ENCODE data around the gene FAF2. TPM values are rescaled to one million over a fixed set of nuclear protein-coding genes. Genes with fewer than 3 reads are reported as not detected.
"Not testable (repeated sequence)": the region's sequence is repeated elsewhere in the genome, so short reads cannot be mapped to it uniquely, and the experiment has no call there.

Gene FAF2
- total and polyA plus RNA-seq, 7 donors, result 4.2 to 24.6 (median 18.6) TPM

GRCh38 chr5:176438959-176439757 lies 9.0 kb upstream of the FAF2 start:
- peaks cover 0 to 13% (median 3%) of the 10 kb centered on the region in 3 donors for H3K27me3 ChIP-seq
- no peaks in the 10 kb centered on the region for H3K36me3 ChIP-seq
- no peak overlapping the region for H3K4me3 ChIP-seq
- WGBS, 2 donors, result 85 to 87% methylated on average over 12 of the region's 12 CpGs
- no peak overlapping the region for H3K27ac ChIP-seq
- intact Hi-C loops (cut with DNase I), result no loop called here
- no peaks in the 10 kb centered on the region for H3K4me1 ChIP-seq
- TF ChIP-seq EP300 (IDR thresholded peaks at IDR 0.05) (no peak), POLR2AphosphoS5 (IDR thresholded peaks at IDR 0.05) (no peak), CTCF (IDR thresholded peaks at IDR 0.05) (no peak), POLR2A (IDR thresholded peaks at IDR 0.05) (no peak)
- DNase-seq, result no peak
- H3K9me3 ChIP-seq, result no peaks in the 10 kb centered on the region

- H3K4me3 ChIP-seq, result no peak overlapping the region
- no peaks in the 10 kb centered on the region for H3K36me3 ChIP-seq
- H3K27me3 ChIP-seq, result peaks cover 0 to 13% (median 3%) of the 10 kb centered on the region in 3 donors
- no peak for DNase-seq
- H3K9me3 ChIP-seq, result no peaks in the 10 kb centered on the region
- 75 to 87% methylated on average over 10 of the region's 10 CpGs for WGBS, 2 donors
- no peak overlapping the region for H3K27ac ChIP-seq
- H3K4me1 ChIP-seq, result no peaks in the 10 kb centered on the region
- intact Hi-C loops (cut with DNase I), result no loop called here
- TF ChIP-seq POLR2AphosphoS5 (IDR thresholded peaks at IDR 0.05) (no peak), EP300 (IDR thresholded peaks at IDR 0.05) (no peak), POLR2A (IDR thresholded peaks at IDR 0.05) (no peak), CTCF (IDR thresholded peaks at IDR 0.05) (no peak)
Observed at GRCh38 chr5:176440927-176441706, 7.1 kb upstream of the FAF2 start.

GRCh38 chr5:176441921-176442323 lies 6.3 kb upstream of the FAF2 start:
- DNase-seq, result no peak
- H3K9me3 ChIP-seq, result no peaks in the 10 kb centered on the region
- no peaks in the 10 kb centered on the region for H3K36me3 ChIP-seq
- WGBS, 2 donors, result 31 to 41% methylated on average over 5 of the region's 5 CpGs
- H3K4me1 ChIP-seq, result peaks cover 0 to 7% (median 4%) of the 10 kb centered on the region in 4 donors
- TF ChIP-seq EP300 (IDR thresholded peaks at IDR 0.05), result no peak
- no peak for TF ChIP-seq POLR2A (IDR thresholded peaks at IDR 0.05)
- no peak for TF ChIP-seq POLR2AphosphoS5 (IDR thresholded peaks at IDR 0.05)
- TF ChIP-seq CTCF (IDR thresholded peaks at IDR 0.05), result no peak
- H3K4me3 ChIP-seq, result no peak overlapping the region
- H3K27me3 ChIP-seq, result peaks cover 0 to 13% (median 3%) of the 10 kb centered on the region in 3 donors
- intact Hi-C loops (cut with DNase I), result no loop called here
- no peak overlapping the region for H3K27ac ChIP-seq

GRCh38 chr5:176442911-176443310 lies 5.3 kb upstream of the FAF2 start:
- Histone ChIP-seq H3K4me1 (peaks cover 0 to 10% (median 7%) of the 10 kb centered on the region in 4 donors), H3K27me3 (peaks cover 0 to 13% (median 3%) of the 10 kb centered on the region in 3 donors)
- H3K36me3 ChIP-seq; intact Hi-C loops (cut with DNase I); H3K27ac ChIP-seq; H3K4me3 ChIP-seq; DNase-seq; H3K9me3 ChIP-seq: not testable (repeated sequence)
- 70 to 75% methylated on average over 4 of the region's 4 CpGs for WGBS, 2 donors

GRCh38 chr5:176444742-176445141 lies 3.4 kb upstream of the FAF2 start:
- Histone ChIP-seq H3K4me1 (peaks cover 0 to 21% (median 17%) of the 10 kb centered on the region in 4 donors), H3K36me3 (no peaks in the 10 kb centered on the region), H3K27me3 (peaks cover 0 to 4% (median 3%) of the 10 kb centered on the region in 3 donors), H3K4me3 (no peak overlapping the region), H3K27ac (no peak overlapping the region), H3K9me3 (no peaks in the 10 kb centered on the region)
- WGBS, 2 donors, result 90 to 92% methylated on average over 5 of the region's 5 CpGs
- intact Hi-C loops (cut with DNase I), result no loop called here
- DNase-seq, result no peak
- TF ChIP-seq POLR2A (IDR thresholded peaks at IDR 0.05) (no peak), POLR2AphosphoS5 (IDR thresholded peaks at IDR 0.05) (no peak), CTCF (IDR thresholded peaks at IDR 0.05) (no peak), EP300 (IDR thresholded peaks at IDR 0.05) (no peak)
